Type B pancreatic cell (in vitro differentiated cells): ENCODE results near the gene GNA12. TPM values are rescaled to one million over a fixed set of nuclear protein-coding genes. Genes with fewer than 3 reads are reported as not detected.

Source experiments
- DNase-seq: peaks from one replicate; pipeline ENCODE4 v3.0.0; 2021; ENCODE audit warnings: mixed read lengths; ENCODE audit not compliant: unreplicated experiment; ENCODE audit errors: extremely low spot score
- H3K27ac Mint-ChIP-seq: 2 replicates; pipeline ENCODE4 v1.8.0; 2021; ENCODE audit warnings: mild to moderate bottlenecking, mixed read lengths
- H3K27me3 Mint-ChIP-seq: 2 replicates; pipeline ENCODE4 v1.8.0; 2021; ENCODE audit warnings: mixed read lengths
- H3K36me3 Mint-ChIP-seq: 2 replicates; pipeline ENCODE4 v1.8.0; 2021; ENCODE audit warnings: mixed read lengths
- H3K4me1 Mint-ChIP-seq: one replicate; pipeline ENCODE4 v1.8.0; 2021; ENCODE audit warnings: mixed read lengths; ENCODE audit not compliant: unreplicated experiment
- H3K4me3 Mint-ChIP-seq: 2 replicates; pipeline ENCODE4 v1.8.0; 2021; ENCODE audit warnings: mild to moderate bottlenecking, mixed read lengths
- H3K9me3 Mint-ChIP-seq: 2 replicates; pipeline ENCODE4 v1.8.0; 2021; ENCODE audit warnings: mixed read lengths
- CTCF ChIP-seq: fragments of 200-600 bp; sonication (generic); conservative IDR thresholded peaks from 2 replicates; pipeline ENCODE4 v1.5.0; 2021; ENCODE audit warnings: antibody characterized with exemption, mild to moderate bottlenecking
- total RNA-seq: library from RNA; stranded (reverse); gene quantifications from 2 replicates; pipeline ENCODE4 v1.2.1, GENCODE V29; 2021; ENCODE audit warnings: low replicate concordance

GNA12 gene
- total RNA-seq, 1 donor from 2014 or later, result 46.2 TPM

- no peak for TF ChIP-seq CTCF
- H3K27ac Mint-ChIP-seq, result peak overlapping the region; percentile 56
- H3K27me3 Mint-ChIP-seq, result no peaks in the 10 kb centered on the region
- H3K9me3 Mint-ChIP-seq, result no peaks in the 10 kb centered on the region
- H3K36me3 Mint-ChIP-seq, result peaks cover 24% of the 10 kb centered on the region
- H3K4me1 Mint-ChIP-seq, result peaks cover 10% of the 10 kb centered on the region
- no peak overlapping the region for H3K4me3 Mint-ChIP-seq
- DNase-seq, result no peak
Observed at GRCh38 chr7:2777898-2778535, 66.1 kb downstream of the GNA12 start.

GRCh38 chr7:2776401-2776800, 67.7 kb downstream of the GNA12 start:
- H3K27me3 Mint-ChIP-seq, result no peaks in the 10 kb centered on the region
- no peak for DNase-seq
- H3K4me1 Mint-ChIP-seq, result peaks cover 10% of the 10 kb centered on the region
- peaks cover 20% of the 10 kb centered on the region for H3K36me3 Mint-ChIP-seq
- peaks cover 2% of the 10 kb centered on the region for H3K9me3 Mint-ChIP-seq
- TF ChIP-seq CTCF, result no peak
- H3K4me3 Mint-ChIP-seq, result no peak overlapping the region
- H3K27ac Mint-ChIP-seq, result no peak overlapping the region

- Mint-ChIP-seq H3K27ac (no peak overlapping the region), H3K4me1 (peaks cover 10% of the 10 kb centered on the region), H3K27me3 (no peaks in the 10 kb centered on the region), H3K9me3 (peaks cover 4% of the 10 kb centered on the region), H3K36me3 (peaks cover 23% of the 10 kb centered on the region), H3K4me3 (no peak overlapping the region)
- TF ChIP-seq CTCF, result no peak
- no peak for DNase-seq
Observed at GRCh38 chr7:2775785-2776184, 68.3 kb downstream of the GNA12 start.

- no peak for DNase-seq
- no peak overlapping the region for H3K4me3 Mint-ChIP-seq
- peaks cover 4% of the 10 kb centered on the region for H3K9me3 Mint-ChIP-seq
- peak overlapping the region; percentile 1 for H3K27ac Mint-ChIP-seq
- H3K36me3 Mint-ChIP-seq, result peaks cover 24% of the 10 kb centered on the region
- no peaks in the 10 kb centered on the region for H3K27me3 Mint-ChIP-seq
- H3K4me1 Mint-ChIP-seq, result peaks cover 10% of the 10 kb centered on the region
- no peak for TF ChIP-seq CTCF
Observed at GRCh38 chr7:2775376-2775775, 68.7 kb downstream of the GNA12 start.

GRCh38 chr7:2774935-2775334, 69.2 kb downstream of the GNA12 start:
- peaks cover 27% of the 10 kb centered on the region for H3K36me3 Mint-ChIP-seq
- H3K27me3 Mint-ChIP-seq, result no peaks in the 10 kb centered on the region
- no peak for DNase-seq
- peaks cover 10% of the 10 kb centered on the region for H3K4me1 Mint-ChIP-seq
- TF ChIP-seq CTCF, result no peak
- H3K9me3 Mint-ChIP-seq, result peaks cover 4% of the 10 kb centered on the region
- no peak overlapping the region for H3K4me3 Mint-ChIP-seq
- peak overlapping the region; percentile 1 for H3K27ac Mint-ChIP-seq
